T-helper 1 cell treated with Interleukin-12 subunit alpha and Interleukin-12 subunit beta and Interleukin-4 antibody, amounts not matched to agents 30 μg/mL and 1 μg/mL, for 36 hours (primary cell): ENCODE data around the gene CD300LF.

Source experiments
- H3K27ac Mint-ChIP-seq: one replicate; pipeline ENCODE4 v1.8.0; 2021; ENCODE audit warnings: mild to moderate bottlenecking, mixed read lengths
- H3K27me3 Mint-ChIP-seq: one replicate; pipeline ENCODE4 v1.8.0; 2021; ENCODE audit warnings: low read depth, mixed read lengths
- H3K36me3 Mint-ChIP-seq: one replicate; pipeline ENCODE4 v1.8.0; 2021; ENCODE audit warnings: low read depth, mixed read lengths
- H3K4me1 Mint-ChIP-seq: one replicate; pipeline ENCODE4 v1.8.0; 2021; ENCODE audit warnings: low read depth, mixed read lengths
- H3K4me3 Mint-ChIP-seq: one replicate; pipeline ENCODE4 v1.8.0; 2021; ENCODE audit warnings: mild to moderate bottlenecking, moderate library complexity, mixed read lengths
- H3K9me3 Mint-ChIP-seq: one replicate; pipeline ENCODE4 v1.8.0; 2021; ENCODE audit warnings: mixed read lengths

The CD300LF gene

GRCh38 chr17:74729368-74729767, 16.6 kb upstream of the CD300LF start:
- no peaks in the 10 kb centered on the region for H3K9me3 Mint-ChIP-seq
- peaks cover 3% of the 10 kb centered on the region for H3K27me3 Mint-ChIP-seq
- H3K36me3 Mint-ChIP-seq: no peaks in the 10 kb centered on the region
- H3K27ac Mint-ChIP-seq: no peak overlapping the region
- H3K4me3 Mint-ChIP-seq: no peak overlapping the region
- peaks cover 9% of the 10 kb centered on the region for H3K4me1 Mint-ChIP-seq

DNA sequence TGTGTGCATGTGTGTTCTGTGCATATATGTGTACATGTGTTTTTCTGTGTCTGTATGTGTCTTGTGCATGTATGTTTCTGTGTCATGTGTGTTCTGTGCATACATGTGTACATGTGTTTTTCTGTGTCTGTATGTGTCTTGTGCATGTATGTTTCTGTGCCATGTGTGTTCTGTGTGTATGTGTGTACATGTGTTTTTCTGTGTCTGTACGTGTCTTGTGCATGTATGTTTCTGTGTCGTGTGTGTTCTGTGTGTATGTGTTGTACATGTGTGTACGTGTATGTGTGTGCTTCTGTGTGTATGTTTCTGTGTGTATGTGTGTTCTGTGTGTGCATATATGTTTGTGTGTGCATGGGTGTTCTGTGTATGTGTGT, 16.0 kb upstream of the CD300LF start:
- Mint-ChIP-seq H3K4me1 (peaks cover 9% of the 10 kb centered on the region), H3K4me3 (no peak overlapping the region), H3K9me3 (no peaks in the 10 kb centered on the region), H3K27me3 (peaks cover 8% of the 10 kb centered on the region), H3K27ac (no peak overlapping the region), H3K36me3 (no peaks in the 10 kb centered on the region)

DNA sequence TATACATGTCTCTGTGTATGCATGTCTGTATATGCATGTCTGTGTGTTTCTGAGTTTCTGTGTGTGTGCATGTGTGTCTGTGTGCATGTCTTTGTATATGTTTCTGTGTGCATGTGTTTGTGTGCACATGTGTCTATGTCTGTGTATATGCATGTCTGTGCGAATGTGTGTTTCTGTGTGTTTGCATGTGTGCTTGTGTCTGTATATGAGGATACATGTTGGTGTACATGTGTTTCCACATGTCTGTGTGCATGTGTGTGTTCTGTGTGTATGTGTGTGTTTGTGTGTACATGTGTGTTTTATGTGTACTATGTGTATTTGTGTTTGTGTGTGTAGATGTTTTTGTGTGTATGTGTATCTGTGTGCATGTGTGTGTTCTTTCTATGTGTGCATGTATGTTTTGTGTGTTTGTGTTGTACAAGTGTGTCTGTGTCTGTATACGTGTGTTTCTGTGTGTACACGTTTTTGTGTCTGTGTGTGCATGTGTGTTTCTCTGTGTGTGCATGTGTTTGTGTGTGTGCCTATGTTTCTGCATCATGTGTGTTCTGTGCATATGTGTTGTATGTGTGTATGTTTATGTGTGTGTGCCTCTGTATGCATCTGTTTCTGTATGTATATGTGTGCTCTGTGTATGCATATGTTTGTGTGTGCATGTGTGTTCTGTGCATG, 15.4 kb upstream of the CD300LF start:
- Mint-ChIP-seq H3K36me3 (no peaks in the 10 kb centered on the region), H3K27me3 (peaks cover 8% of the 10 kb centered on the region), H3K4me3 (no peak overlapping the region), H3K9me3 (no peaks in the 10 kb centered on the region), H3K4me1 (peaks cover 9% of the 10 kb centered on the region), H3K27ac (no peak overlapping the region)

DNA sequence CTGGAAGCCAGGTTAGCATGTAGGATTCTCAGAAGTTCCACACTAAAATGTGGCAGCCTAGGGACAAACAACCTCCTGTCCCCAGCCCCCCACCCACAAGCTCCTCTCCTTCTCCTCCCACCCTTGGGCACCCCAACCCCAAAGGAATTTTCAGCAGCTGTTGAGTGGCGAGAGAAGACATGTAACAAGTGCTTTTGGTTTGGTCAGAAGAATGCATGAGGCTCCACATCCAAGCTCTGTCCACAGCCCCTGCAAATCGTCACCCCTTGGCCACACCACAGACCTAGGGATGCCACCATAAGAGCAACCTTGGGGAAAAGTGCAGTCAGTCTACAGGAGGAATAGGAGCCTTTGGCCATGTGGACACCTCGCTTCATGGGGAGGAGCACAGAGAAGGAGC, 12.4 kb upstream of the CD300LF start:
- H3K4me3 Mint-ChIP-seq: no peak overlapping the region
- no peak overlapping the region for H3K27ac Mint-ChIP-seq
- no peaks in the 10 kb centered on the region for H3K36me3 Mint-ChIP-seq
- H3K4me1 Mint-ChIP-seq: peaks cover 2% of the 10 kb centered on the region
- peaks cover 28% of the 10 kb centered on the region for H3K27me3 Mint-ChIP-seq
- H3K9me3 Mint-ChIP-seq: no peaks in the 10 kb centered on the region

DNA sequence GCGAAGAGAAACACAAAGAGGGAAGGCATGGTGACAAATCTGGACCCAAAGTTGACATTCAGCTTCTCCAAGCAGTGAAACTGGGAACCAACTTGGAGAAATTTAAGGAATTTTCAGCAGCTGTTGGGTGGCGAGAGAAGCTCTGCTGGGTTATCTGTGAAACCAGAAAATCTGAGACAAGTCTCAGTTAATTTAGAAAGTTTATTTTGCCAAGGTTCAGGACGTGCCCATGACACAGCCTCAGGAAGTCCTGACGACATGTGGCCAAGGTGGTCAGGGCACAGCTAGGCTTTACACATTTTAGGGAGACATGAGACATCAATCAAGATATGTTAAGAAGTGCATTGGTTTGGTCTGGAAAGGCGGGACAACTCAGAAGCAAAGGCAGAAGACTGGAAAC, 11.2 kb upstream of the CD300LF start:
- no peak overlapping the region for H3K27ac Mint-ChIP-seq
- no peaks in the 10 kb centered on the region for H3K4me1 Mint-ChIP-seq
- no peaks in the 10 kb centered on the region for H3K9me3 Mint-ChIP-seq
- H3K27me3 Mint-ChIP-seq: peaks cover 36% of the 10 kb centered on the region
- H3K4me3 Mint-ChIP-seq: no peak overlapping the region
- H3K36me3 Mint-ChIP-seq: no peaks in the 10 kb centered on the region

DNA sequence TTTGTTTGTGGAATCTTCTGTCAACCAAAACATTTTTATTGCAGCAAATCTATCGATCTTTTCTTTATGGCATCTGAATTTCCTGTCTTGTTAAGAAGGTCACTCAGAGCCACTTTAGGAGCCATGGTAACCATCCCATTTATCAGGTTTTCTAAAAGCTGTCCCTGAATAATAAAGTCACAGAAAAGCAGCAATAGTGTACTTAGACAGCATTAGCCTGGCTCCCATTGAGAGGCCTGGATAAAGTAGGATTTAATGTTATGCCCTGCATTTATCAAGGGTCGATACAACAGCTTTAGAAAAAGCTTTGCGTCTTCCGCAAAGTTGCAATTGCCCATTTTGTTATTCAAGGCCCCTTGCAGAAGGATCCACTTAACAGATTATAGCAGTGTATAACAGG, 10.1 kb upstream of the CD300LF start:
- H3K9me3 Mint-ChIP-seq: no peaks in the 10 kb centered on the region
- H3K4me1 Mint-ChIP-seq: no peaks in the 10 kb centered on the region
- no peak overlapping the region for H3K4me3 Mint-ChIP-seq
- peaks cover 47% of the 10 kb centered on the region for H3K27me3 Mint-ChIP-seq
- H3K36me3 Mint-ChIP-seq: no peaks in the 10 kb centered on the region
- H3K27ac Mint-ChIP-seq: no peak overlapping the region

- Mint-ChIP-seq H3K36me3 (no peaks in the 10 kb centered on the region), H3K9me3 (no peaks in the 10 kb centered on the region), H3K27ac (no peak overlapping the region), H3K4me3 (no peak overlapping the region), H3K27me3 (peaks cover 60% of the 10 kb centered on the region), H3K4me1 (no peaks in the 10 kb centered on the region)
These were observed 7.8 kb upstream of the CD300LF start for GRCh38 chr17:74720506-74720905.

- Mint-ChIP-seq H3K27me3 (peaks cover 60% of the 10 kb centered on the region), H3K36me3 (no peaks in the 10 kb centered on the region), H3K4me3 (no peak overlapping the region), H3K27ac (no peak overlapping the region), H3K9me3 (no peaks in the 10 kb centered on the region), H3K4me1 (peaks cover 7% of the 10 kb centered on the region)
These were observed 2.4 kb upstream of the CD300LF start for GRCh38 chr17:74715144-74715543.

GRCh38 chr17:74713171-74713755, 540 bp upstream of the CD300LF start:
- Mint-ChIP-seq H3K27ac (no peak overlapping the region), H3K36me3 (no peaks in the 10 kb centered on the region), H3K4me3 (no peak overlapping the region), H3K9me3 (no peaks in the 10 kb centered on the region), H3K27me3 (peaks cover 46% of the 10 kb centered on the region), H3K4me1 (peaks cover 7% of the 10 kb centered on the region)

DNA sequence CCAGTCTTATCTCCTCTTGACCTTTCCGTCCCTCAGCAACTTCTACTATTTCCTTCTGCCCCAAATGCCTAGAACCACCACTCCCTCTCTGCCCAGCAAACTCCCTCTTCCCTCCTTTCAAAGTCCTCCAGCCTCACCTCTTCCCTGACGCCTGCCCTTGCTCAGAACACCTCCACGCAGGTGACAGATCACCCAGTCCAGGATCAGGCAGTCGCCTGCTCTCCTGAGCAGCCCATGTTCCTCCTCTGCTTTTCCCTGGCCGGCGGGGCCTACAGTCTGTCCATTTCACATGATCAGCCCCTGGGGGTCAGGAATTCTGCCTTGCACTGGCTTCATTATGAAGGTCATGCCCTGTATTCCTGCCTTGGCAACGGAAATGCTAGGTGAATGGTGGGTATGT, 422 bp downstream of the CD300LF start:
- no peaks in the 10 kb centered on the region for H3K36me3 Mint-ChIP-seq
- no peak overlapping the region for H3K27ac Mint-ChIP-seq
- no peaks in the 10 kb centered on the region for H3K9me3 Mint-ChIP-seq
- no peak overlapping the region for H3K4me3 Mint-ChIP-seq
- H3K27me3 Mint-ChIP-seq: peaks cover 37% of the 10 kb centered on the region
- peaks cover 7% of the 10 kb centered on the region for H3K4me1 Mint-ChIP-seq

GRCh38 chr17:74711058-74711824, 1.5 kb downstream of the CD300LF start:
- H3K4me1 Mint-ChIP-seq: peaks cover 7% of the 10 kb centered on the region
- H3K36me3 Mint-ChIP-seq: no peaks in the 10 kb centered on the region
- no peaks in the 10 kb centered on the region for H3K9me3 Mint-ChIP-seq
- no peak overlapping the region for H3K4me3 Mint-ChIP-seq
- peaks cover 41% of the 10 kb centered on the region for H3K27me3 Mint-ChIP-seq
- no peak overlapping the region for H3K27ac Mint-ChIP-seq

DNA sequence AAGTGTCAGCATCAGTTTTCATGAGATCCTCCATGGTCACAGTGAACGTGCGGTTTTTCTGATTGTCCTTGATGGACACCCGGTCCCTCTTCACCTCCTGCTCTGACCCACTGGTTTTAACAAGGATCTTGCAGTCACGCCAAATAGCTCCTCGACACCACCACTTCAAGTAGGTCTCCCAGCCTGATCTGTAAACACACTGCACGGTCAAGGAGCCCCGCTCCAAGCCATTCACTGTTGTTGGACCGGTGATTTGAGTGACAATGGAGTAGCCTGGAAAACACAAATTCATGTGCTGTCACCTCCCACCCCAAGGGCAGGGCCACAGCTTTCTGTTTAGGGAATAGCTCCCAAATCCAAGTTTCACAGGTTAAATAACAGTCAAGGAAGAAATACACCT, 8.2 kb downstream of the CD300LF start:
- Mint-ChIP-seq H3K27ac (no peak overlapping the region), H3K27me3 (peaks cover 35% of the 10 kb centered on the region), H3K36me3 (no peaks in the 10 kb centered on the region), H3K9me3 (no peaks in the 10 kb centered on the region), H3K4me1 (no peaks in the 10 kb centered on the region), H3K4me3 (no peak overlapping the region)

DNA sequence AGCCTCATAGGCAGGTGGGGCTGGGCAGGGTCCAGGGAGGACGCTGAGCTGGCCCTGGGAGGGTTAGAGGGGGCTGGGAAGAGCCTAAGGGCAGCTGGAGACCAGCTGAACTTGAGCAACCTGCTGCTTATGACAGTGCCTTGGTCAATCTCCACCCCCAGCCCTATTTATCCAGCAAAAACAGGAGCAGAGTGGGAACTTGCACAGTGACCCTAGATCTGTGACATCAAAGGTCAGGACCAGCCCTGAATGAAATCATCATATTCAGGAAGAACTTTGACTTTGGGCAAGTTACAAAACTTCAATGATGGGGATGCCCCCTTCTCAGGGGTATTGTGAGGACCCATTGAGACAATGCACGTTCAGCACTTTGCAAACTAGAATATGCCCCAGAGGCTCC, 9.4 kb downstream of the CD300LF start:
- H3K4me3 Mint-ChIP-seq: no peak overlapping the region
- H3K9me3 Mint-ChIP-seq: no peaks in the 10 kb centered on the region
- no peaks in the 10 kb centered on the region for H3K36me3 Mint-ChIP-seq
- H3K4me1 Mint-ChIP-seq: no peaks in the 10 kb centered on the region
- H3K27ac Mint-ChIP-seq: no peak overlapping the region
- H3K27me3 Mint-ChIP-seq: peaks cover 35% of the 10 kb centered on the region

DNA sequence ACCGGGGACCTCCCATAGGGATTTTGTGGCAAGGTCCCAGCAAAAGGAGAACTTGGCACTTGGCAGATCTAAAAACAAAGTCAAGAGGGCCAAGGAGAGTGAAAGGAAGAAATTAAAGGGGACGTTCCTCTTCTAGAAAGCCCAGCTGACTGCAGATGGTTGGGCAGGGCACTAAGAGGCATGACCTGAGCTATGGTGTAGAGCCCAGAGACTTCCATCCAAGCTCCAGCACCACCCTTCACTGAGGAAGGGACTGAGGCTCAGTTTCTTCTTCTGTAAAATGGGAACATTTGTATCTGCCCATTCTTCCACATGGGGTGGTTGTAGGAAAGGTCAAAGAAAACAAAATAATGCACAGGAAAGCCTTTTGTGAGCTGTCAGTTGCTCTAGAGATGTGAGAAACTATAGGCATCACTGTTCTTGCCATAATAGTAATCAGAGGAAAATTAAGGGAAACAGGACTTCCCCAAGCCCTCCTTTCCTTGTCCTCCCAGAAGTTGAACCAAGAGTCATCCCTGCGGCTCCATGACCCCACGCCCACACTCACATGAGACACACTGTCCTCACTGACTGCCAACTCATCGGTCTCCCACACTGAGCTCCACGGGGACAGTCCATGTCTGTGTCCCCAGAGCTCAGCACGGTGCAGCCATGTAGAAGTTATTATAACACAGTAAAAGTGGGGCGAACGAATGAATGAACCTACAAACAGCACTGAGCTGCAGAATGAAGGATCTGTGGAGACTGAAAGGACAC, 10.4 kb downstream of the CD300LF start:
- no peak overlapping the region for H3K27ac Mint-ChIP-seq
- no peak overlapping the region for H3K4me3 Mint-ChIP-seq
- H3K36me3 Mint-ChIP-seq: no peaks in the 10 kb centered on the region
- no peaks in the 10 kb centered on the region for H3K9me3 Mint-ChIP-seq
- peaks cover 40% of the 10 kb centered on the region for H3K27me3 Mint-ChIP-seq
- H3K4me1 Mint-ChIP-seq: peaks cover under 1% of the 10 kb centered on the region
